Stimulated activated naive CD8-positive, alpha-beta T cell treated with anti-CD3 and anti-CD28 coated beads, Interleukin-15, amount 100 ng/mL, for 72 hours (primary cell): Measurements from ENCODE around the gene KCND2.

Experiments
- ATAC-seq: fragments of 150-1000 bp; cut with Tn5 transposase; 2 replicates; pipeline ENCODE4 v1.10.0; 2021; ENCODE audit warnings: mild to moderate bottlenecking, moderate library complexity
- DNase-seq, 2 donors: peaks; one replicate each; pipeline ENCODE4 v3.0.0; 2021 to 2022
- H3K27ac Mint-ChIP-seq, 2 donors: one replicate each; pipeline ENCODE4 v1.8.0; 2022; ENCODE audit warnings: mild to moderate bottlenecking in 2 of 2, mixed read lengths in 2 of 2, moderate library complexity in 2 of 2
- H3K27me3 Mint-ChIP-seq: one replicate; pipeline ENCODE4 v1.8.0; 2022; ENCODE audit warnings: mixed read lengths
- H3K4me1 Mint-ChIP-seq: one replicate; pipeline ENCODE4 v1.8.0; 2022; ENCODE audit warnings: mild to moderate bottlenecking, mixed read lengths
- H3K4me3 Mint-ChIP-seq, 2 donors: one replicate each; pipeline ENCODE4 v1.8.0; 2022; ENCODE audit warnings: mild to moderate bottlenecking in 2 of 2, mixed read lengths in 2 of 2, moderate library complexity in 1 of 2
- H3K9me3 Mint-ChIP-seq, 2 donors: one replicate each; pipeline ENCODE4 v1.8.0; 2022; ENCODE audit warnings: mixed read lengths in 2 of 2

The KCND2 gene

GRCh38 chr7:120363414-120363813 lies 90.4 kb downstream of the KCND2 start:
- ATAC-seq, result no peak
- DNase-seq, result no peak
- Mint-ChIP-seq H3K4me1 (no peaks in the 10 kb centered on the region), H3K9me3 (peaks cover 0 to 20% of the 10 kb centered on the region in 2 donors), H3K27me3 (no peaks in the 10 kb centered on the region), H3K27ac (no peak overlapping the region), H3K4me3 (no peak overlapping the region)

GRCh38 chr7:120370954-120371353 lies 98.0 kb downstream of the KCND2 start:
- Mint-ChIP-seq H3K4me1 (no peaks in the 10 kb centered on the region), H3K4me3 (no peak overlapping the region), H3K27ac (no peak overlapping the region), H3K27me3 (no peaks in the 10 kb centered on the region), H3K9me3 (peaks cover 0 to 7% of the 10 kb centered on the region in 2 donors)
- DNase-seq, result no peak
- ATAC-seq, result no peak

- H3K9me3 Mint-ChIP-seq, result peaks cover 0 to 7% of the 10 kb centered on the region in 2 donors
- H3K4me1 Mint-ChIP-seq, result no peaks in the 10 kb centered on the region
- H3K27me3 Mint-ChIP-seq, result no peaks in the 10 kb centered on the region
- no peak for DNase-seq
- H3K4me3 Mint-ChIP-seq, result no peak overlapping the region
- no peak for ATAC-seq
- H3K27ac Mint-ChIP-seq, result no peak overlapping the region
These were observed 100.2 kb downstream of the KCND2 start for GRCh38 chr7:120373174-120373573.

- Mint-ChIP-seq H3K4me3 (no peak overlapping the region), H3K9me3 (no peaks in the 10 kb centered on the region), H3K27ac (no peak overlapping the region), H3K27me3 (no peaks in the 10 kb centered on the region), H3K4me1 (no peaks in the 10 kb centered on the region)
- DNase-seq (no peak), ATAC-seq (no peak)
These were observed 121.6 kb downstream of the KCND2 start for GRCh38 chr7:120394595-120394994.

GRCh38 chr7:120395526-120396019 lies 122.6 kb downstream of the KCND2 start:
- no peaks in the 10 kb centered on the region for H3K27me3 Mint-ChIP-seq
- H3K4me3 Mint-ChIP-seq, result no peak overlapping the region
- H3K4me1 Mint-ChIP-seq, result no peaks in the 10 kb centered on the region
- ATAC-seq, result no peak
- no peak for DNase-seq
- H3K27ac Mint-ChIP-seq, result no peak overlapping the region
- no peaks in the 10 kb centered on the region for H3K9me3 Mint-ChIP-seq

- DNase-seq (no peak), ATAC-seq (no peak)
- Mint-ChIP-seq H3K9me3 (no peaks in the 10 kb centered on the region), H3K27me3 (no peaks in the 10 kb centered on the region), H3K27ac (no peak overlapping the region), H3K4me1 (no peaks in the 10 kb centered on the region), H3K4me3 (no peak overlapping the region)
These were observed 125.5 kb downstream of the KCND2 start for GRCh38 chr7:120398284-120399000.

- H3K9me3 Mint-ChIP-seq, result no peaks in the 10 kb centered on the region
- no peaks in the 10 kb centered on the region for H3K4me1 Mint-ChIP-seq
- H3K4me3 Mint-ChIP-seq, result no peak overlapping the region
- DNase-seq (no peak), ATAC-seq (no peak)
- no peak overlapping the region for H3K27ac Mint-ChIP-seq
- H3K27me3 Mint-ChIP-seq, result no peaks in the 10 kb centered on the region
These were observed 128.0 kb downstream of the KCND2 start for GRCh38 chr7:120400806-120401455.

- DNase-seq (no peak), ATAC-seq (no peak)
- H3K27ac Mint-ChIP-seq, result peak overlapping the region in 1 of 2 donors; percentile 8
- H3K27me3 Mint-ChIP-seq, result no peaks in the 10 kb centered on the region
- no peak overlapping the region for H3K4me3 Mint-ChIP-seq
- H3K4me1 Mint-ChIP-seq, result no peaks in the 10 kb centered on the region
- H3K9me3 Mint-ChIP-seq, result no peaks in the 10 kb centered on the region
These were observed 129.2 kb downstream of the KCND2 start for GRCh38 chr7:120402079-120402767.

GRCh38 chr7:120402801-120403200 lies 129.8 kb downstream of the KCND2 start:
- Mint-ChIP-seq H3K27ac (no peak overlapping the region), H3K4me1 (no peaks in the 10 kb centered on the region), H3K27me3 (no peaks in the 10 kb centered on the region), H3K9me3 (no peaks in the 10 kb centered on the region), H3K4me3 (no peak overlapping the region)
- ATAC-seq (no peak), DNase-seq (no peak)

GRCh38 chr7:120404042-120404441 lies 131.1 kb downstream of the KCND2 start:
- Mint-ChIP-seq H3K4me3 (no peak overlapping the region), H3K27ac (no peak overlapping the region), H3K9me3 (no peaks in the 10 kb centered on the region), H3K27me3 (no peaks in the 10 kb centered on the region), H3K4me1 (no peaks in the 10 kb centered on the region)
- ATAC-seq, result peak; percentile 62
- no peak for DNase-seq

- no peak overlapping the region for H3K4me3 Mint-ChIP-seq
- H3K9me3 Mint-ChIP-seq, result no peaks in the 10 kb centered on the region
- H3K4me1 Mint-ChIP-seq, result no peaks in the 10 kb centered on the region
- H3K27ac Mint-ChIP-seq, result no peak overlapping the region
- no peaks in the 10 kb centered on the region for H3K27me3 Mint-ChIP-seq
- DNase-seq (no peak), ATAC-seq (no peak)
These were observed 132.7 kb downstream of the KCND2 start for GRCh38 chr7:120405652-120406051.

GRCh38 chr7:120407010-120407409 lies 134.0 kb downstream of the KCND2 start:
- Mint-ChIP-seq H3K4me1 (no peaks in the 10 kb centered on the region), H3K27ac (no peak overlapping the region), H3K9me3 (no peaks in the 10 kb centered on the region), H3K27me3 (no peaks in the 10 kb centered on the region), H3K4me3 (no peak overlapping the region)
- no peak for DNase-seq
- no peak for ATAC-seq

- no peak for ATAC-seq
- DNase-seq, result no peak
- H3K4me3 Mint-ChIP-seq, result no peak overlapping the region
- H3K9me3 Mint-ChIP-seq, result no peaks in the 10 kb centered on the region
- no peaks in the 10 kb centered on the region for H3K4me1 Mint-ChIP-seq
- no peaks in the 10 kb centered on the region for H3K27me3 Mint-ChIP-seq
- no peak overlapping the region for H3K27ac Mint-ChIP-seq
These were observed 139.4 kb downstream of the KCND2 start for GRCh38 chr7:120412139-120413050.

- Mint-ChIP-seq H3K4me3 (no peak overlapping the region), H3K27me3 (no peaks in the 10 kb centered on the region), H3K27ac (no peak overlapping the region), H3K9me3 (no peaks in the 10 kb centered on the region), H3K4me1 (no peaks in the 10 kb centered on the region)
- no peak for ATAC-seq
- DNase-seq, result no peak
These were observed 140.2 kb downstream of the KCND2 start for GRCh38 chr7:120413164-120413563.

GRCh38 chr7:120417244-120417979 lies 144.4 kb downstream of the KCND2 start:
- Mint-ChIP-seq H3K27me3 (no peaks in the 10 kb centered on the region), H3K9me3 (peaks cover 0 to 4% of the 10 kb centered on the region in 2 donors), H3K27ac (no peak overlapping the region), H3K4me1 (no peaks in the 10 kb centered on the region), H3K4me3 (no peak overlapping the region)
- no peak for DNase-seq
- no peak for ATAC-seq
